Stimulated activated CD4-positive, alpha-beta T cell treated with anti-CD3 and anti-CD28 coated beads, Interleukin-1b, Interleukin-23, amount 100 ng/mL, for 1 hour (primary cell): Measurements from ENCODE around the gene FAM81B.

Source experiments
- DNase-seq, 2 donors: peaks; one replicate each; pipeline ENCODE4 v3.0.0-alpha.2; 2020; ENCODE audit warnings: low read depth in 2 of 2

The FAM81B gene

GRCh38 chr5:95471487-95471886 is 80.3 kb downstream of the FAM81B start:
- DNase-seq: no peak

DNA sequence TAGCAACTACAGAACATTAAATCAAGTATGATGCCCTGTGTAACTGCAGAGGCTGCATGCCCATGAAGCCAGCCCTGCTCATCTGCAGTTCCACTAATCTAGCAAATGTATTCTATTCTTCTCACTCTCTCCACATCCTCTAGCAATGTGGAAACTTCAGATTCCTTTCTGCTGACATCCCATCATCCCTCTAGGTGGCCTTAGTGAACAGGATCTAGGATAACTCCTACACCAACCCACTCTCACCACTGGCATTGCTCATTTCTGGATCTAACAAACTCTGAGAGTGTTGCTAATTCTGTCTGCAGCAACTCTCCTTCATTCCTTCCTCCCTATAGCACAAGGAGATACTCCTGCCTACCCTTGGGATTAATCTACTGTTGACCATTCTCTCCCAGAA is 80.8 kb downstream of the FAM81B start:
- DNase-seq: no peak

DNA sequence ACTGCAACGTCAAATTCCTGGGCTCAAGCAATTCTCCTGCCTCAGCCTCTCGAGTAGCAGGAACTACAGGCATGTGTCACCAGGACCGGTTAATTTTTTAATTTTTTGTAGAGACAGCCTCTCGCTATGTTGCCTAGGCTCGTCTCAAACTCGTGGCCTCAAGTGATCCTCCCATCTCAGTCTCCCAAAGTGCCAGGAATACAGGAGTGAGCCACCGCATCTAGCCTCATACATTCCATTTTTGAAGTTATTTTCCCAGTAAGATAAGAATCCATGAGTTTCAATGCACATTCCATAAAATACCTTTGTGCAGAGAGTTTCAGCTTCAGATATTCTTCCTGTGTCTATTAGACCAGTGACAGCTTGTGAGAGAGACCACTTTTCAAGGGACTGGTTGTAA is 93.3 kb downstream of the FAM81B start:
- DNase-seq: no peak

DNA sequence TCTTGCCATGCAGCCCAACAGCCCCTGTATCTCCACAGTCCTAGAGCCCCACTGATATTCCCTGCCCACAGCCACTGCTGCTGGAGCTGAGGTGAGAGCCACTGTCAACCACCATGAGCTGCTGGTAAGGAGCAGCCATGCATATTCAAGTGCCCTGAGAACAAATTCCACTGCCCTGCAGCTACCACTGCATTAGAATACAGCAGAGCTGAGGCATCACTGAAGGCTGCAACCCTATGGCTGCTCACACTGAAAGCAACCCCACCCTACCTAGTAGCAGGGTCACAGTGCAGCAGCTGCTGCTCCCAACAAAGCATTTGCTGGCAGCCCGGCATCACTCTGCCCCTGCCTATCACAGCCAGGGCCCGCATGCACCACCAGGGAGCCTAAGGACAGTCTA is 95.0 kb downstream of the FAM81B start:
- DNase-seq: no peak

- no peak for DNase-seq
Observed at GRCh38 chr5:95487880-95488279, 96.7 kb downstream of the FAM81B start.
